GM12875 (cell line): ENCODE results near the gene GMPPA.

Experiments
- H3K4me3 ChIP-seq: one replicate; pipeline ENCODE4 v1.5.1; 2011; ENCODE audit warnings: low read depth, low read length, control low read depth
- CTCF ChIP-seq: IDR thresholded peaks from 2 replicates; pipeline ENCODE4 v1.5.1; 2011; ENCODE audit warnings: low read depth, mild to moderate bottlenecking, control low read depth, inconsistent platforms, low read length, moderate library complexity, borderline replicate concordance; ENCODE audit not compliant: insufficient read depth

The GMPPA gene

GRCh38 chr2:219538504-219538951, 39.8 kb downstream of the GMPPA start:
- H3K4me3 ChIP-seq = no peak overlapping the region
- no peak for TF ChIP-seq CTCF

- no peak overlapping the region for H3K4me3 ChIP-seq
- no peak for TF ChIP-seq CTCF
Measured at GRCh38 chr2:219538956-219539788, 40.5 kb downstream of the GMPPA start.

- H3K4me3 ChIP-seq = no peak overlapping the region
- TF ChIP-seq CTCF = no peak
Measured at GRCh38 chr2:219539926-219540678, 41.4 kb downstream of the GMPPA start.

- H3K4me3 ChIP-seq = no peak overlapping the region
- TF ChIP-seq CTCF = no peak
Measured at GRCh38 chr2:219540784-219541504, 42.3 kb downstream of the GMPPA start.

GRCh38 chr2:219541611-219542180, 43.0 kb downstream of the GMPPA start:
- H3K4me3 ChIP-seq = peak overlapping the region; percentile 42
- TF ChIP-seq CTCF = peak; percentile 93

- TF ChIP-seq CTCF = no peak
- peak overlapping the region; percentile 61 for H3K4me3 ChIP-seq
Measured at GRCh38 chr2:219542931-219543595, 44.4 kb downstream of the GMPPA start.
